ENCODE data around the gene CPT2.

The CPT2 gene

GRCh38 chr1:53255031-53255430 is 58.4 kb downstream of the CPT2 start:
- DNase-seq (ENCODE audit: insufficient read length, low spot score) (no peak), FAIRE-seq (no peak)
- TF ChIP-seq CTCF (IDR thresholded peaks at IDR 0.05; ENCODE audit: insufficient read depth, missing control alignments): no peak

GRCh38 chr1:53256511-53257453 is 60.2 kb downstream of the CPT2 start:
- no peak for DNase-seq (ENCODE audit: insufficient read length, low spot score)
- no peak for TF ChIP-seq CTCF (IDR thresholded peaks at IDR 0.05; ENCODE audit: insufficient read depth, missing control alignments)
- FAIRE-seq: no peak

GRCh38 chr1:53257454-53258081 is 60.9 kb downstream of the CPT2 start:
- FAIRE-seq: no peak
- TF ChIP-seq CTCF (IDR thresholded peaks at IDR 0.05; ENCODE audit: insufficient read depth, missing control alignments): no peak

GRCh38 chr1:53258216-53258615 is 61.6 kb downstream of the CPT2 start:
- no peak for TF ChIP-seq CTCF (IDR thresholded peaks at IDR 0.05; ENCODE audit: insufficient read depth, missing control alignments)

More at GRCh38 chr1:53257454-53258081, 60.9 kb downstream of the CPT2 start:
- no peak for DNase-seq (ENCODE audit: insufficient read length, low spot score)

GRCh38 chr1:53259932-53260331 is 63.3 kb downstream of the CPT2 start:
- FAIRE-seq: no peak

More at GRCh38 chr1:53258216-53258615, 61.6 kb downstream of the CPT2 start:
- no peak for DNase-seq (ENCODE audit: insufficient read length, low spot score)
- FAIRE-seq: no peak

GRCh38 chr1:53260631-53261247 is 64.1 kb downstream of the CPT2 start:
- FAIRE-seq (peak; percentile 38), DNase-seq (ENCODE audit: insufficient read length, low spot score) (no peak)

More at GRCh38 chr1:53259932-53260331, 63.3 kb downstream of the CPT2 start:
- no peak for DNase-seq (ENCODE audit: insufficient read length, low spot score)
- no peak for TF ChIP-seq CTCF (IDR thresholded peaks at IDR 0.05; ENCODE audit: insufficient read depth, missing control alignments)

More at GRCh38 chr1:53260631-53261247, 64.1 kb downstream of the CPT2 start:
- TF ChIP-seq CTCF (IDR thresholded peaks at IDR 0.05; ENCODE audit: insufficient read depth, missing control alignments): no peak

Measured in D721Med (cell line).